ENCODE data around the gene RYR1. TPM values are rescaled to one million over a fixed set of nuclear protein-coding genes. Genes with fewer than 3 reads are reported as not detected.

Gene RYR1
- total RNA-seq, 1 experiment from 2014 or later: not detected

DNA sequence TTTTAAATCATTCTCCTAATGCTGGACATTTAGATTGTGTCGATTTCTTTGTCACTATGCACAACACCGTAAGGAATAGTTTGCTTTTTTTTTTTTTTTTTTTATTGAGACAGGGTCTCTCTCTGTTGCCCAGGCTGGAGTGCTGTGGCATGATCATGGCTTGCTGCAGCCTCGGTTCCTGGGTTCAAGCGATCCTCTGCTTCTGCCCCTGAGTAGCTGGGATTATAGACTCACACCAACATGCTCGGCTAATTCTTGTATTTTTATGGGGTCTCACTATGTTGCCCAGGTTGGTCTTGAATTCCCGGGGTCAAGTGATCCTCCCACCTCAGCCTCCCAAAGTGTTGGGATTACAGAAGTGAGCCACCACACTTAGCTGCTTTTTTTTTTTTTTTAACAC is 86.5 kb downstream of the RYR1 start:
- DNase-seq (no peak), ATAC-seq (no peak)
- H3K4me3 ChIP-seq (ENCODE audit: low read length): no peak overlapping the region
- no peaks in the 10 kb centered on the region for H3K9me2 ChIP-seq (replicated peaks; ENCODE audit: low read length)
- H3K4me1 ChIP-seq (ENCODE audit: insufficient read depth, low read length): no peaks in the 10 kb centered on the region
- H3K9me3 ChIP-seq (ENCODE audit: low read length): no peaks in the 10 kb centered on the region
- no peaks in the 10 kb centered on the region for H3K36me3 ChIP-seq (ENCODE audit: low read depth, low read length)
- no peak overlapping the region for H3K4me2 ChIP-seq (ENCODE audit: low read length)
- H4K20me1 ChIP-seq (ENCODE audit: low read length): no peaks in the 10 kb centered on the region
- intact Hi-C loops (cut with micrococcal nuclease): no loop called here
- H2AFZ ChIP-seq (ENCODE audit: low read length): no peak overlapping the region
- BruUV-seq (replicated peaks): no TSS peak
- POLR2A ChIA-PET (ENCODE audit: unreplicated experiment): no interaction called here
- CTCF ChIA-PET: no interaction called here
- no peak overlapping the region for H3K9ac ChIP-seq (ENCODE audit: low read length)
- no peaks in the 10 kb centered on the region for H3K79me2 ChIP-seq (ENCODE audit: low read length)
- TF ChIP-seq EZH2phosphoT487 (IDR thresholded peaks at IDR 0.05; ENCODE audit: borderline replicate concordance, low read length) (no peak), EZH2 (IDR thresholded peaks at IDR 0.05; ENCODE audit: low read length, unreplicated experiment) (no peak)
- TF ChIP-seq, protein P1, sequence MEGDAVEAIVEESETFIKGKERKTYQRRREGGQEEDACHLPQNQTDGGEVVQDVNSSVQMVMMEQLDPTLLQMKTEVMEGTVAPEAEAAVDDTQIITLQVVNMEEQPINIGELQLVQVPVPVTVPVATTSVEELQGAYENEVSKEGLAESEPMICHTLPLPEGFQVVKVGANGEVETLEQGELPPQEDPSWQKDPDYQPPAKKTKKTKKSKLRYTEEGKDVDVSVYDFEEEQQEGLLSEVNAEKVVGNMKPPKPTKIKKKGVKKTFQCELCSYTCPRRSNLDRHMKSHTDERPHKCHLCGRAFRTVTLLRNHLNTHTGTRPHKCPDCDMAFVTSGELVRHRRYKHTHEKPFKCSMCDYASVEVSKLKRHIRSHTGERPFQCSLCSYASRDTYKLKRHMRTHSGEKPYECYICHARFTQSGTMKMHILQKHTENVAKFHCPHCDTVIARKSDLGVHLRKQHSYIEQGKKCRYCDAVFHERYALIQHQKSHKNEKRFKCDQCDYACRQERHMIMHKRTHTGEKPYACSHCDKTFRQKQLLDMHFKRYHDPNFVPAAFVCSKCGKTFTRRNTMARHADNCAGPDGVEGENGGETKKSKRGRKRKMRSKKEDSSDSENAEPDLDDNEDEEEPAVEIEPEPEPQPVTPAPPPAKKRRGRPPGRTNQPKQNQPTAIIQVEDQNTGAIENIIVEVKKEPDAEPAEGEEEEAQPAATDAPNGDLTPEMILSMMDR (conservative IDR thresholded peaks at IDR 0.05; ENCODE audit: low read depth, low read length): no peak
- no peaks in the 10 kb centered on the region for H3K27me3 ChIP-seq (ENCODE audit: low read length)
- H3K27ac ChIP-seq (ENCODE audit: low read length): no peak overlapping the region
- H3F3A ChIP-seq (ENCODE audit: low read length, unreplicated experiment): no peaks in the 10 kb centered on the region

DNA sequence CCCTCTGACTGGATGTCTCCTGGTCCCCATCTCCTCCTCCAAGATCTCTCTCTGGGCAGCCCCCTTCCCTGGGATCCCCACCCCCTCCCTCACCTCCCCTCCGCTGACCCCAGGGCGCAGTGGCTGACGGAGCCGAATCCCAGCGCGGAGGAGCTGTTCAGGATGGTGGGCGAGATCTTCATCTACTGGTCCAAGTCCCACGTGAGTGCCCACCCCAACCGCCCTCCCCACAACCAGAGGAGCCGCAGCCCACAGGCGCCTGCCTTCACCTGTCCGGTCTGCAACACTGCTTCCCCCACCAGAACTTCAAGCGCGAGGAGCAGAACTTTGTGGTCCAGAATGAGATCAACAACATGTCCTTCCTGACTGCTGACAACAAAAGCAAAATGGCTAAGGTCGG is 89.4 kb downstream of the RYR1 start:
- ChIA-PET CTCF (no interaction called here), POLR2A (ENCODE audit: unreplicated experiment) (no interaction called here)
- H3K9me3 ChIP-seq (ENCODE audit: low read length): no peaks in the 10 kb centered on the region
- no peak overlapping the region for H3K27ac ChIP-seq (ENCODE audit: low read length)
- no peaks in the 10 kb centered on the region for H3K36me3 ChIP-seq (ENCODE audit: low read depth, low read length)
- DNase-seq (no peak), ATAC-seq (no peak)
- H3K4me3 ChIP-seq (ENCODE audit: low read length): no peak overlapping the region
- no peaks in the 10 kb centered on the region for H3K27me3 ChIP-seq (ENCODE audit: low read length)
- no peak overlapping the region for H3K9ac ChIP-seq (ENCODE audit: low read length)
- H2AFZ ChIP-seq (ENCODE audit: low read length): no peak overlapping the region
- no peak for TF ChIP-seq EZH2phosphoT487 (IDR thresholded peaks at IDR 0.05; ENCODE audit: borderline replicate concordance, low read length)
- TF ChIP-seq, protein P1 (conservative IDR thresholded peaks at IDR 0.05; ENCODE audit: low read depth, low read length): no peak
- no peak for TF ChIP-seq EZH2 (IDR thresholded peaks at IDR 0.05; ENCODE audit: low read length, unreplicated experiment)
- no peaks in the 10 kb centered on the region for H4K20me1 ChIP-seq (ENCODE audit: low read length)
- no peaks in the 10 kb centered on the region for H3K9me2 ChIP-seq (replicated peaks; ENCODE audit: low read length)
- BruUV-seq (replicated peaks): no TSS peak
- H3K79me2 ChIP-seq (ENCODE audit: low read length): no peaks in the 10 kb centered on the region
- no peak overlapping the region for H3K4me2 ChIP-seq (ENCODE audit: low read length)
- intact Hi-C loops (cut with micrococcal nuclease): no loop called here
- H3K4me1 ChIP-seq (ENCODE audit: insufficient read depth, low read length): no peaks in the 10 kb centered on the region
- H3F3A ChIP-seq (ENCODE audit: low read length, unreplicated experiment): no peaks in the 10 kb centered on the region

DNA sequence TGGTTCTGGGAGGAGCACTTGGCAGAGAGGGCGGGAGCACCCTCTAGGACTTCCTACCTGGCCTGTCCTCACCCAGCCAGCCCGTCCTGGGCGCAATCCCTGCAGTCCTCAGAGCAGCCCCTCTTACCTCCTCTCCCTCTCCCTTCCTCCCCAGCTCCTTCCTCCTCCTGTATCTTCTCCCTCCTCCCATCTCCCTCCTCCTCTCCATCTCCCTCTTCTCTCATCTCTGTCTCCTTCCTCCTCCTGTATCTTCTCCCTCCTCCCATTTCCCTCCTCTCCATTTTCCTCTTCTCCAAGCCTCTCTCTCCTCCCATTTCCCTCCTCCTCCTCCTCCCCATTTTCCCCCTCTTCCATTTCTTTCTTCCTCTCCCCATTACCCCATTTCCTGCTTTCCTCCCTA is 89.8 kb downstream of the RYR1 start:
- Histone ChIP-seq H3F3A (ENCODE audit: low read length, unreplicated experiment) (no peaks in the 10 kb centered on the region), H3K9ac (ENCODE audit: low read length) (no peak overlapping the region), H3K79me2 (ENCODE audit: low read length) (no peaks in the 10 kb centered on the region), H3K4me1 (ENCODE audit: insufficient read depth, low read length) (no peaks in the 10 kb centered on the region), H3K9me3 (ENCODE audit: low read length) (no peaks in the 10 kb centered on the region), H3K9me2 (replicated peaks; ENCODE audit: low read length) (no peaks in the 10 kb centered on the region), H3K27me3 (ENCODE audit: low read length) (no peaks in the 10 kb centered on the region), H4K20me1 (ENCODE audit: low read length) (no peaks in the 10 kb centered on the region), H3K27ac (ENCODE audit: low read length) (no peak overlapping the region), H2AFZ (ENCODE audit: low read length) (no peak overlapping the region), H3K4me2 (ENCODE audit: low read length) (no peak overlapping the region), H3K36me3 (ENCODE audit: low read depth, low read length) (no peaks in the 10 kb centered on the region), H3K4me3 (ENCODE audit: low read length) (no peak overlapping the region)
- ATAC-seq (no peak), DNase-seq (no peak)
- BruUV-seq (replicated peaks): no TSS peak
- TF ChIP-seq, protein P1 (conservative IDR thresholded peaks at IDR 0.05; ENCODE audit: low read depth, low read length): no peak
- TF ChIP-seq EZH2phosphoT487 (IDR thresholded peaks at IDR 0.05; ENCODE audit: borderline replicate concordance, low read length) (no peak), EZH2 (IDR thresholded peaks at IDR 0.05; ENCODE audit: low read length, unreplicated experiment) (no peak)
- CTCF ChIA-PET: no interaction called here
- POLR2A ChIA-PET (ENCODE audit: unreplicated experiment): no interaction called here
- intact Hi-C loops (cut with micrococcal nuclease): no loop called here

All from PC-3 (cell line).